ENCODE data around the gene COBL. TPM values are rescaled to one million over a fixed set of nuclear protein-coding genes. Genes with fewer than 3 reads are reported as not detected.

The COBL gene
- total and polyA plus RNA-seq, 2 of the 4 experiments (the other 2 are of a cell fraction) = under 0.01 TPM; not detected in 1

DNA sequence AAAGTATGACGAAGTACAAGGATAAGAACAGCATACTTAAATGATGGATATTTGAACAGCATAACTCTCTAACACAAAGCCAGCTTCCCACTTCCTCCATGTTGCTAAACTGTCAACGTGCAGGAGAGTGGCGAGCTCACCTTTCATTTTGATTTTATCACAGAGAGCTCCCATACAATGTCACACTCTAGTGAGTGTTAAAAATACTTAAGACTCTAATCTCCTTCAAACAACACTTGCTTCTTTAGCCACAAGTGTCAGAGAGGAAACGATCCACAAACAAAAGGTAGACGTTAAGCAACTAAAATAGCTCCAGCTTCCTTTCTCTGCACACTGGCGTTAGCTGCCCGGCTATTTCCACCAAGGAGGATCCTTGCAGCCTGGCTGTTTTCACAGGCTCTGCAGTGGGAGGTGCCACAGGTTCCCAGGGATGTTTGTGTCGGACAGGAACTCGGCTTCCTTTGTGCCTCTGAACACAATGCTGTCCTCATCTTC is 194.6 kb downstream of the COBL start:
- no peak overlapping the region; the same call in 1 of the 2 replicates for H3K4me2 ChIP-seq (ENCODE audit: low read depth, low read length)
- no peak overlapping the region for H4K5ac ChIP-seq (ENCODE audit: low read depth, low read length)
- no peak overlapping the region for H2BK20ac ChIP-seq (ENCODE audit: low read depth, low read length)
- H3K4ac ChIP-seq (ENCODE audit: low read depth, low read length) = no peak overlapping the region
- no peak overlapping the region for H3K56ac ChIP-seq (ENCODE audit: extremely low read depth, insufficient read depth, low read length)
- H3K27me3 ChIP-seq (ENCODE audit: control insufficient read depth, insufficient read depth, low read length) = no peaks in the 10 kb centered on the region
- BruUV-seq (replicated peaks) = no TSS peak
- intact Hi-C loops (cut with micrococcal nuclease) (no loop called here), dilution Hi-C loops (cut with HindIII; ENCODE audit: low sequenced_read_pairs, unreplicated experiment) (no loop called here), in situ Hi-C loops (cut with MboI; ENCODE audit: low sequenced_read_pairs) (no loop called here)
- H3K9me1 ChIP-seq (ENCODE audit: insufficient read depth, low read length) = no peaks in the 10 kb centered on the region
- H4K20me1 ChIP-seq (ENCODE audit: insufficient read depth, low read length) = no peaks in the 10 kb centered on the region
- H3K36me3 ChIP-seq (ENCODE audit: control insufficient read depth, insufficient read depth, low read length) = no peaks in the 10 kb centered on the region
- H3K18ac ChIP-seq (ENCODE audit: low read depth, low read length) = no peak overlapping the region
- H4K91ac ChIP-seq (ENCODE audit: insufficient read depth, low read depth, low read length) = no peak overlapping the region
- TF ChIP-seq, protein P1, sequence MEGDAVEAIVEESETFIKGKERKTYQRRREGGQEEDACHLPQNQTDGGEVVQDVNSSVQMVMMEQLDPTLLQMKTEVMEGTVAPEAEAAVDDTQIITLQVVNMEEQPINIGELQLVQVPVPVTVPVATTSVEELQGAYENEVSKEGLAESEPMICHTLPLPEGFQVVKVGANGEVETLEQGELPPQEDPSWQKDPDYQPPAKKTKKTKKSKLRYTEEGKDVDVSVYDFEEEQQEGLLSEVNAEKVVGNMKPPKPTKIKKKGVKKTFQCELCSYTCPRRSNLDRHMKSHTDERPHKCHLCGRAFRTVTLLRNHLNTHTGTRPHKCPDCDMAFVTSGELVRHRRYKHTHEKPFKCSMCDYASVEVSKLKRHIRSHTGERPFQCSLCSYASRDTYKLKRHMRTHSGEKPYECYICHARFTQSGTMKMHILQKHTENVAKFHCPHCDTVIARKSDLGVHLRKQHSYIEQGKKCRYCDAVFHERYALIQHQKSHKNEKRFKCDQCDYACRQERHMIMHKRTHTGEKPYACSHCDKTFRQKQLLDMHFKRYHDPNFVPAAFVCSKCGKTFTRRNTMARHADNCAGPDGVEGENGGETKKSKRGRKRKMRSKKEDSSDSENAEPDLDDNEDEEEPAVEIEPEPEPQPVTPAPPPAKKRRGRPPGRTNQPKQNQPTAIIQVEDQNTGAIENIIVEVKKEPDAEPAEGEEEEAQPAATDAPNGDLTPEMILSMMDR (conservative IDR thresholded peaks at IDR 0.05; ENCODE audit: low read depth, low read length) = no peak
- TF ChIP-seq RCOR1 (IDR thresholded peaks at IDR 0.05; ENCODE audit: insufficient replicate concordance, low read length) (no peak), MAZ (IDR thresholded peaks at IDR 0.05; ENCODE audit: borderline replicate concordance, low read depth, low read length) (no peak)
- TF ChIP-seq, protein P2, sequence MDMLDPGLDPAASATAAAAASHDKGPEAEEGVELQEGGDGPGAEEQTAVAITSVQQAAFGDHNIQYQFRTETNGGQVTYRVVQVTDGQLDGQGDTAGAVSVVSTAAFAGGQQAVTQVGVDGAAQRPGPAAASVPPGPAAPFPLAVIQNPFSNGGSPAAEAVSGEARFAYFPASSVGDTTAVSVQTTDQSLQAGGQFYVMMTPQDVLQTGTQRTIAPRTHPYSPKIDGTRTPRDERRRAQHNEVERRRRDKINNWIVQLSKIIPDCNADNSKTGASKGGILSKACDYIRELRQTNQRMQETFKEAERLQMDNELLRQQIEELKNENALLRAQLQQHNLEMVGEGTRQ (IDR thresholded peaks at IDR 0.05; ENCODE audit: low read depth, low read length) = no peak
- CTCF ChIA-PET = no interaction called here
- DNase-seq = no peak
- no peak overlapping the region for H3K27ac ChIP-seq (ENCODE audit: insufficient read depth, low read length)
- no peak overlapping the region for H2AFZ ChIP-seq (replicated peaks; ENCODE audit: low read length, poor library complexity)
- H4K8ac ChIP-seq (ENCODE audit: low read depth in 2 of 2, low read length in 2 of 2) = no peak overlapping the region
- no peak overlapping the region for H3K4me3 ChIP-seq (ENCODE audit: insufficient read depth, low read depth, low read length)
- WGBS, 2 experiments (ENCODE audit: extremely low coverage in 2 of 2, insufficient read length in 1 of 2) = 0% methylated on average over 1 of the region's 9 CpGs; no CpG with 5 or more reads in 1 of the 2 experiments
- no peak for ATAC-seq (ENCODE audit: low read depth)
- H2BK5ac ChIP-seq (ENCODE audit: low read depth, low read length, poor library complexity, severe bottlenecking) = no peak overlapping the region
- POLR2A ChIA-PET (ENCODE audit: unreplicated experiment) = no interaction called here
- H2BK15ac ChIP-seq (ENCODE audit: low read depth, low read length) = no peak overlapping the region
- no peaks in the 10 kb centered on the region for H3K4me1 ChIP-seq (ENCODE audit: control insufficient read depth, insufficient read depth, low read length)
- no peak overlapping the region for H2AK9ac ChIP-seq (replicated peaks; ENCODE audit: low read depth, low read length, poor library complexity)
- no peak overlapping the region for H2BK120ac ChIP-seq (ENCODE audit: low read depth, low read length)
- no peak overlapping the region for H3K9ac ChIP-seq (ENCODE audit: low read depth, low read length)
- H3K79me1 ChIP-seq (ENCODE audit: low read depth in 1 of 2, low read length in 2 of 2) = no peaks in the 10 kb centered on the region
- H2AK5ac ChIP-seq (ENCODE audit: low read depth, low read length) = no peak overlapping the region
- no peaks in the 10 kb centered on the region for H3K9me3 ChIP-seq (ENCODE audit: control insufficient read depth, insufficient read depth, low read length)
- no peak overlapping the region for H3K14ac ChIP-seq (replicated peaks; ENCODE audit: low read depth, low read length)
- H3K23ac ChIP-seq (ENCODE audit: low read depth, low read length) = no peak overlapping the region

All from IMR-90 (cell line).